Kidney (tissue), 14 donors: ENCODE results near the gene CCDC70. TPM values are rescaled to one million over a fixed set of nuclear protein-coding genes. Genes with fewer than 3 reads are reported as not detected.
"Not testable (repeated sequence)": the region's sequence is repeated elsewhere in the genome, so short reads cannot be mapped to it uniquely, and the experiment has no call there.

Source experiments
- DNase-seq, 5 donors: peaks; one replicate each; pipeline ENCODE4 v3.0.0-alpha.2; 2013 to 2020
- FAIRE-seq: peaks from 2 replicates; lab custom pipeline; 2012; peaks lifted over from hg19 to GRCh38; lab: Jason Lieb, UNC
- H3K27ac ChIP-seq, 2 donors: one replicate each; pipeline ENCODE4 v1.7.0; 2013; ENCODE audit warnings: low read depth in 2 of 2, low read length in 2 of 2, inconsistent platforms in 1 of 2
- H3K27me3 ChIP-seq: one replicate; pipeline ENCODE4 v1.7.1; 2013; ENCODE audit warnings: low read length, inconsistent platforms; ENCODE audit not compliant: control insufficient read depth, insufficient read depth
- H3K36me3 ChIP-seq, 3 donors: one replicate each; pipeline versions ENCODE4 v1.7.0 to v1.7.1; 2013; ENCODE audit warnings: low read length in 3 of 3, control low read depth in 1 of 3, inconsistent platforms in 1 of 3; ENCODE audit not compliant: insufficient read depth in 3 of 3, control insufficient read depth in 2 of 3
- H3K4me1 ChIP-seq, 3 donors: one replicate each; pipeline versions ENCODE4 v1.7.0 to v1.7.1; 2013; ENCODE audit warnings: low read length in 3 of 3, inconsistent platforms in 1 of 3, low read depth in 1 of 3; ENCODE audit not compliant: control insufficient read depth in 2 of 3, insufficient read depth in 2 of 3
- H3K4me3 ChIP-seq, 3 donors: one replicate each; pipeline versions ENCODE4 v1.7.0 to v1.8.1; 2013; ENCODE audit warnings: low read length in 3 of 3, control low read depth in 1 of 3, inconsistent platforms in 1 of 3
- H3K9ac ChIP-seq, 3 donors: one replicate each; pipeline versions ENCODE4 v1.7.0 to v1.7.1; 2013; ENCODE audit warnings: low read length in 3 of 3, control low read depth in 1 of 3, inconsistent platforms in 1 of 3
- H3K9me3 ChIP-seq, 3 donors: one replicate each; pipeline versions ENCODE4 v1.7.0 to v1.7.1; 2013; ENCODE audit warnings: low read length in 3 of 3, control low read depth in 1 of 3, inconsistent platforms in 1 of 3; ENCODE audit not compliant: control insufficient read depth in 2 of 3, insufficient read depth in 1 of 3
- intact Hi-C: fragments of 100-400 bp; cut with DNase I; formaldehyde crosslinking; loops from one replicate; pipeline ENCODE4 v1.11.1; 2022
- polyA plus RNA-seq: library from polyadenylated mRNA; stranded (reverse); fragments of 350-450 nt; fragmentation: Illumina TruSeq; extraction: RNeasy Lipid Tissue Mini Kit (QIAGEN cat#74804); gene quantifications from one replicate; pipeline ENCODE4 v1.2.3, GENCODE V29; 2014; ENCODE audit warnings: low read depth, low replicate concordance; ENCODE audit not compliant: insufficient read depth
- total RNA-seq: library from RNA; stranded (reverse); fragmentation: NEBNext Ultra II Directional; extraction: Animal tissue kit (Norgen Biotek cat#: 25700); gene quantifications from one replicate; pipeline ENCODE4 v1.2.1, GENCODE V29; 2021
- TF ChIP-seq, protein P1 (sequence below): IDR thresholded peaks from 3 replicates; pipeline ENCODE4 v1.5.1; 2012; ENCODE audit warnings: mild to moderate bottlenecking, moderate library complexity, borderline replicate concordance; ENCODE audit not compliant: insufficient read depth; ENCODE audit errors: extremely low read depth
- donor health status: control.
- donor health status: control.
- donor health status: control.
- donor health status: control.
- donor health status: control.
- donor health status: DM: yes; HTN: yes; CAD: no.
- donor health status: Normal renal cell carcinoma (clear cell type).

The CCDC70 gene
- total and polyA plus RNA-seq, 2 donors from 2014 or later, result not detected

DNA sequence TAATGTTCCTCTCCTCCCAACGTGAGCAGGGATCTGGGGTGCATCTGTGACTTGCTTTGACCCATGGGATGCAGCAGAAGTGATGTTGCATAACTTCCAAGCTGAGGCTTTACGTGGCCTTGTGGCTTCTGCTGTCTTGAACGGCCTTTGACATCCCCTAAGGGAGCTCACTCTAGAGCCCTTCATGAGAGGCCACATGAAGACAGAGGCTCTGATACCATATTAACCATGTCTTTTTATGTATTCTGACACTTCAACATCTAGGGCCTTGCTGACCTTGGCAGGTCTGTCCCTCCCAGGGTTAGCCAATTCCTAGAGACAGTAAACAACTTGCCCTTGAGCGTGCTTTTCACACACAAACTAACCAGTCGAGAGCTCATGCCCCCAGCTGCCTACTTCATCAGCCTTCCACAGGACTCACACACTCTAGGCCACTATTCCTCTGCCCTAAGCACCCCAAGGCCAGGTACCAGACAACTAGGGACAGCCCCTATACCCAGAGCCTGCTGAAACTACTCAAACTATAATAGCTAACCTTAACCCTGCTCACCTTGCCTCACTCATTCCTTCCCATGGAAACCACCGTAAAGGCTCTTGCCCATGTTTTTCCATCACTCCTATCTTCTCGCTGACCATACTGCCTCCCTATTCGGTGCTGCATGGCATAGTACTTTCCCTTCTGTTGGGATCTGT, 45.4 kb downstream of the CCDC70 start:
- peaks cover 0 to 4% (median 4%) of the 10 kb centered on the region in 3 donors for H3K4me1 ChIP-seq
- H3K9me3 ChIP-seq, result no peaks in the 10 kb centered on the region
- no peak for DNase-seq
- H3K36me3 ChIP-seq, result no peaks in the 10 kb centered on the region
- H3K9ac ChIP-seq, result no peak overlapping the region
- H3K27me3 ChIP-seq, result no peaks in the 10 kb centered on the region
- TF ChIP-seq, protein P1, sequence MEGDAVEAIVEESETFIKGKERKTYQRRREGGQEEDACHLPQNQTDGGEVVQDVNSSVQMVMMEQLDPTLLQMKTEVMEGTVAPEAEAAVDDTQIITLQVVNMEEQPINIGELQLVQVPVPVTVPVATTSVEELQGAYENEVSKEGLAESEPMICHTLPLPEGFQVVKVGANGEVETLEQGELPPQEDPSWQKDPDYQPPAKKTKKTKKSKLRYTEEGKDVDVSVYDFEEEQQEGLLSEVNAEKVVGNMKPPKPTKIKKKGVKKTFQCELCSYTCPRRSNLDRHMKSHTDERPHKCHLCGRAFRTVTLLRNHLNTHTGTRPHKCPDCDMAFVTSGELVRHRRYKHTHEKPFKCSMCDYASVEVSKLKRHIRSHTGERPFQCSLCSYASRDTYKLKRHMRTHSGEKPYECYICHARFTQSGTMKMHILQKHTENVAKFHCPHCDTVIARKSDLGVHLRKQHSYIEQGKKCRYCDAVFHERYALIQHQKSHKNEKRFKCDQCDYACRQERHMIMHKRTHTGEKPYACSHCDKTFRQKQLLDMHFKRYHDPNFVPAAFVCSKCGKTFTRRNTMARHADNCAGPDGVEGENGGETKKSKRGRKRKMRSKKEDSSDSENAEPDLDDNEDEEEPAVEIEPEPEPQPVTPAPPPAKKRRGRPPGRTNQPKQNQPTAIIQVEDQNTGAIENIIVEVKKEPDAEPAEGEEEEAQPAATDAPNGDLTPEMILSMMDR, result no peak
- no peak overlapping the region for H3K4me3 ChIP-seq
- H3K27ac ChIP-seq, result no peak overlapping the region
- intact Hi-C loops, result no loop called here
- no peak for FAIRE-seq

DNA sequence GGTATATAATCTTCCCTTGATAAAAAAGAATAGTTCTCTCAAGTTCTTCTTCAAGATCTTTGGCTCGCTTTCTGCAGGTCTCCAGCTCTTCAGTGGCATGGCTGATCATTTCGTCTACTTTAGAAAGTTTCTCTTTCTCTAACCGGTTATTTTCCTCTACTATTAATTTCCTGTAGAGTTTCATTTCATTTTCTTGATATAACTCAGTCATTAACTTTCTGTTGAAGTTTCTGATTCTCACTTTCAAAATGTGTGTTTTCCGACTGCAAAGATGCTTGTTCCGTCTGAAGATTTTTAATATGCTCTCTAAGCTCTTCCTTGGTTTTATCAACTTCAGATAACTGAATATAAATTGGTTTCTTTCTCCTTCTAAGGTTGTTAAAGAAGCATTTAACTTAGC, 47.5 kb downstream of the CCDC70 start:
- H3K27me3 ChIP-seq, H3K4me3 ChIP-seq, H3K4me1 ChIP-seq, H3K9me3 ChIP-seq, H3K9ac ChIP-seq, DNase-seq, intact Hi-C loops, H3K27ac ChIP-seq, FAIRE-seq, H3K36me3 ChIP-seq: not testable (repeated sequence)

DNA sequence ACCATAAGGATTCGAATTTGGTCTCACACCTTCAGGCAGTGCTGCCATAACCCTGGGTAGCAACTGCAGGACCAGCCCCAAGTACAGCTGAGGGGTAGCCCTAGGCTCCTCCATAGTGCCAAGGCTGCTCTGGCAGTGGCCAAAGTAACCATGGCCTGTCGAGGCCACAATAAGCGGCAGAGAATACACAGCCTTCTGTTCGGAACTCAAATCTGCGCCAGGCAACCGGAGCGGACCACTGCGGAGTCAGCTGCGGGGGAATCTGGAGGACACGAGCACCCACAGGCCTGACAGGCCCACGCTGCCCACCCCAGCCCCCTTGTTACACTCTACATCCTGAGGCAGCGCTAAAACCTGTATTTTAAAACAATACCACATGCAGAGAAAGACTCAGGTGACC, 48.7 kb downstream of the CCDC70 start:
- TF ChIP-seq, protein P1, result no peak
- Histone ChIP-seq H3K27me3 (no peaks in the 10 kb centered on the region), H3K27ac (no peak overlapping the region), H3K4me3 (no peak overlapping the region), H3K36me3 (no peaks in the 10 kb centered on the region), H3K4me1 (peaks cover 0 to 4% (median 4%) of the 10 kb centered on the region in 3 donors), H3K9ac (no peak overlapping the region), H3K9me3 (no peaks in the 10 kb centered on the region)
- FAIRE-seq (no peak), DNase-seq (peak in 1 of 5 donors; percentile 21)
- intact Hi-C loops, result no loop called here

DNA sequence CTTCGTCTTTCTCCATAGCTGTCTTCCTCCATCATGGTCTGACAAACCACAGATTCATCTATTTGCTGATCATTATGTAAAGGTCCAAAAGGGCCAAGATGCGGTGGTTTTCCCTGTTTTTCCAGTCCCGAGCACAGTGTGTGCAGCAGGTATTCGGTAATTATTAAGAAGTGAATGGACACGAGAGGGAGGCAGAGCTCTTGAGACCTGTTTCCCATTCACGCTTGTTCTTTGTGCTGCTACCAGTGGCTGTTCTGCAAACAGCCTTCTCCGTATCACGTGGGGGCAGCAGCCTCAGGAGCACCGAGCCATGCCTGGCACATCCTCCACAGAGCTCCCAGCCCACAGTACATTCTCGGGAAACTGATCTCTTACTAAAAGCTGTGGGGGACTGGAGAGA, 50.3 kb downstream of the CCDC70 start:
- peak overlapping the region in 1 of 3 donors; percentile 9 for H3K4me3 ChIP-seq
- H3K27me3 ChIP-seq, result no peaks in the 10 kb centered on the region
- intact Hi-C loops, result no loop called here
- TF ChIP-seq, protein P1, result peak; percentile 43
- H3K9me3 ChIP-seq, result no peaks in the 10 kb centered on the region
- H3K9ac ChIP-seq, result no peak overlapping the region
- FAIRE-seq (no peak), DNase-seq (peak in 4 of 5 donors; percentile 77 to 89 (median 82))
- H3K4me1 ChIP-seq, result peaks cover 0 to under 1% (median 0%) of the 10 kb centered on the region in 3 donors
- H3K27ac ChIP-seq, result no peak overlapping the region
- no peaks in the 10 kb centered on the region for H3K36me3 ChIP-seq
